GM20000 (cell line): ENCODE measurements around the gene ADAMTS2.

Experiments used
- DNase-seq: peaks from one replicate; pipeline ENCODE4 v3.0.0; 2012; ENCODE audit warnings: low spot score
- TF ChIP-seq, protein P1 (sequence below): IDR thresholded peaks from 2 replicates; pipeline ENCODE4 v1.5.1; 2012; ENCODE audit warnings: mild to moderate bottlenecking, control low read depth; ENCODE audit errors: extremely low read depth, missing control alignments

Gene ADAMTS2

DNA sequence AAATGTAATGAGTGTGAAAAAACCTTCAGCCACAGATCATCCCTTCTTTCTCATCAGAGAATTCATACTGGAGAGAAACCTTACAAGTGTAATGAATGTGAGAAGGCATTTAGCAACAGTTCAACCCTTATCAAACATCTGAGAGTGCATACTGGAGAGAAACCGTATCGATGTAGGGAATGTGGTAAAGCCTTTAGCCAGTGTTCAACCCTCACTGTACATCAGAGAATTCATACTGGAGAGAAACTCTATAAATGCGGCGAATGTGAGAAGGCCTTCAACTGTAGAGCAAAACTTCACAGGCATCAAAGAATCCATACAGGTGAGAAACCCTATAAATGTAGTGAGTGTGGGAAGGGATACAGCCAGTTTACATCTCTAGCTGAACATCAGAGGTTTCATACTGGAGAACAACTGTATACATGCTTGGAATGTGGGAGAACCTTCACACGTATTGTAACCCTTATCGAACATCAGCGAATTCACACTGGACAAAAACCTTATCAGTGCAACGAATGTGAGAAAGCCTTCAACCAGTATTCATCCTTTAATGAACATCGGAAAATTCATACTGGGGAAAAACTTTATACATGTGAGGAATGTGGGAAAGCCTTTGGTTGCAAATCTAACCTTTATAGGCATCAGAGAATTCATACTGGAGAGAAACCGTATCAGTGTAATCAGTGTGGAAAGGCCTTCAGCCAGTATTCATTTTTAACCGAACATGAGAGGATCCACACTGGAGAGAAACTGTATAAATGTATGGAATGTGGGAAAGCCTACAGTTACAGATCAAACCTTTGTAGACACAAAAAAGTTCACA is 265.9 kb downstream of the ADAMTS2 start:
- no peak for DNase-seq
- TF ChIP-seq, protein P1, sequence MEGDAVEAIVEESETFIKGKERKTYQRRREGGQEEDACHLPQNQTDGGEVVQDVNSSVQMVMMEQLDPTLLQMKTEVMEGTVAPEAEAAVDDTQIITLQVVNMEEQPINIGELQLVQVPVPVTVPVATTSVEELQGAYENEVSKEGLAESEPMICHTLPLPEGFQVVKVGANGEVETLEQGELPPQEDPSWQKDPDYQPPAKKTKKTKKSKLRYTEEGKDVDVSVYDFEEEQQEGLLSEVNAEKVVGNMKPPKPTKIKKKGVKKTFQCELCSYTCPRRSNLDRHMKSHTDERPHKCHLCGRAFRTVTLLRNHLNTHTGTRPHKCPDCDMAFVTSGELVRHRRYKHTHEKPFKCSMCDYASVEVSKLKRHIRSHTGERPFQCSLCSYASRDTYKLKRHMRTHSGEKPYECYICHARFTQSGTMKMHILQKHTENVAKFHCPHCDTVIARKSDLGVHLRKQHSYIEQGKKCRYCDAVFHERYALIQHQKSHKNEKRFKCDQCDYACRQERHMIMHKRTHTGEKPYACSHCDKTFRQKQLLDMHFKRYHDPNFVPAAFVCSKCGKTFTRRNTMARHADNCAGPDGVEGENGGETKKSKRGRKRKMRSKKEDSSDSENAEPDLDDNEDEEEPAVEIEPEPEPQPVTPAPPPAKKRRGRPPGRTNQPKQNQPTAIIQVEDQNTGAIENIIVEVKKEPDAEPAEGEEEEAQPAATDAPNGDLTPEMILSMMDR: no peak

DNA sequence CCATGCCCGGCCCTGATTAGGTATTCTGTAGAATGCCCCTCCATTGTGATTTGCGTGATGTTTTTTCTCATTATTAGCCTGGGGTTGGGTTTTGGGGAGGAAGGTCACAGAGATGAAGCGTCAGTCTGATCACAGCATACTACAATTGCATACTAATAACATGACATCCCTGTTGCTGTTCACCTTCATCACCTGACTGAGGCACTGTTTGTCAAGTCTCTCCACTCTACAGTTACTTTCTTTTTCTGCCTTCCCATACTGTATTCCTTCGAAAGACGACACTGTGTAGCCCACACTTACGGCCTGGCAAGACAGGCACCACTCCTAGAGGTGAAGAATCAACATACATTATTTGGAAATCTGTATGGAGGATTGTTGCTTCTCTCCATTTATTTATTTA is 279.6 kb downstream of the ADAMTS2 start:
- TF ChIP-seq, protein P1: no peak
- DNase-seq: no peak

DNA sequence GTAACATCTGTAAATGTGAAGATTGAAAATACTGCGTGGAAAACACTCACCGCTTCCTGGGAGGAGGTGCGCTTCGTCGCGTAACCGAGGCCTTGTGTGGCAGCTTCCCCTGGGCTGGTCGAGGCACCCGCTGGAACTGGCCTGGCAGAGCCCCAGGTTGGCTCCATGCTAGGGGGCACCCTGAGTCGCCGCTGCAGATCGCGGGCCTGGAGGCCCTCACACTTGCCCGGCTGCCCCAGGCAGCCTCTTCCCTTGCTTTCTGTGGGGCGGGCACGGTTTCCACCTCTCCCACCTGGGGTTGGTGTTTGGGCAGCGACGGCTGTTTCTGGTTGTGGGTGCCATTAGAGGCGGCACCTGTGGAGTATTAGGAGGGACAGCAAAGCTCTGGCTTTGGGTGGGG is 284.2 kb downstream of the ADAMTS2 start:
- no peak for DNase-seq
- TF ChIP-seq, protein P1: no peak
